Vagina (tissue), 2 donors: Measurements from ENCODE around the gene PDE10A. TPM values are rescaled to one million over a fixed set of nuclear protein-coding genes. Genes with fewer than 3 reads are reported as not detected.
"Not testable (repeated sequence)": the region's sequence is repeated elsewhere in the genome, so short reads cannot be mapped to it uniquely, and the experiment has no call there.

Experiments
- DNase-seq, 2 donors: peaks; one replicate each; pipeline ENCODE4 v3.0.0-alpha.2; 2017; ENCODE audit errors: extremely low spot score in 2 of 2
- H3K27ac ChIP-seq: fragments of 200-600 bp; sonication (generic); one replicate; pipeline ENCODE4 v1.5.1; 2019
- H3K27me3 ChIP-seq: fragments of 200-600 bp; sonication (generic); one replicate; pipeline ENCODE4 v1.5.1; 2019
- H3K36me3 ChIP-seq, 2 donors: fragments of 200-600 bp; sonication (generic); one replicate each; pipeline ENCODE4 v1.5.1; 2017 to 2019
- H3K4me1 ChIP-seq: fragments of 200-600 bp; sonication (generic); one replicate; pipeline ENCODE4 v1.5.1; 2019
- H3K4me3 ChIP-seq, 2 donors: fragments of 200-600 bp; sonication (generic); 1 replicate in 1 of 2; 2 replicates in 1 of 2; pipeline ENCODE4 v1.5.1; 2016 to 2019
- H3K9me3 ChIP-seq: fragments of 200-600 bp; sonication (generic); one replicate; pipeline ENCODE4 v1.5.1; 2019
- POLR2A ChIP-seq, 2 donors: fragments of 450-650 bp; IDR thresholded peaks; one replicate each; pipeline ENCODE4 v1.6.1; 2017; ENCODE audit warnings: antibody characterized with exemption in 2 of 2, mild to moderate bottlenecking in 2 of 2, moderate library complexity in 2 of 2
- POLR2AphosphoS5 ChIP-seq, 2 donors: sonication (generic); formaldehyde crosslinking; IDR thresholded peaks; one replicate each; pipeline ENCODE4 v1.9.0; 2017; ENCODE audit warnings: antibody characterized with exemption in 2 of 2, mild to moderate bottlenecking in 2 of 2, low read depth in 1 of 2; ENCODE audit not compliant: insufficient read depth in 1 of 2
- intact Hi-C: fragments of 100-400 bp; cut with DNase I; formaldehyde crosslinking; loops from one replicate; pipeline ENCODE4 v1.15.1; 2023
- total RNA-seq: library from RNA; depleted of rRNA; stranded (reverse); fragments of >200 nt; gene quantifications from one replicate; pipeline ENCODE4 v1.2.3, GENCODE V29; 2016
- TF ChIP-seq, protein P1 (sequence below), 3 experiments: fragments of 450-650 bp in 2 of 3; fragments of 200-600 bp in 1 of 3; sonication (generic) in 1 of 3; IDR thresholded peaks; one replicate each; pipeline ENCODE4 v1.5.1; 2017 to 2019; ENCODE audit warnings: antibody characterized with exemption in 3 of 3, mild to moderate bottlenecking in 2 of 3, moderate library complexity in 2 of 3

The PDE10A gene
- total RNA-seq, 1 donor from 2014 or later: 15.0 TPM

DNA sequence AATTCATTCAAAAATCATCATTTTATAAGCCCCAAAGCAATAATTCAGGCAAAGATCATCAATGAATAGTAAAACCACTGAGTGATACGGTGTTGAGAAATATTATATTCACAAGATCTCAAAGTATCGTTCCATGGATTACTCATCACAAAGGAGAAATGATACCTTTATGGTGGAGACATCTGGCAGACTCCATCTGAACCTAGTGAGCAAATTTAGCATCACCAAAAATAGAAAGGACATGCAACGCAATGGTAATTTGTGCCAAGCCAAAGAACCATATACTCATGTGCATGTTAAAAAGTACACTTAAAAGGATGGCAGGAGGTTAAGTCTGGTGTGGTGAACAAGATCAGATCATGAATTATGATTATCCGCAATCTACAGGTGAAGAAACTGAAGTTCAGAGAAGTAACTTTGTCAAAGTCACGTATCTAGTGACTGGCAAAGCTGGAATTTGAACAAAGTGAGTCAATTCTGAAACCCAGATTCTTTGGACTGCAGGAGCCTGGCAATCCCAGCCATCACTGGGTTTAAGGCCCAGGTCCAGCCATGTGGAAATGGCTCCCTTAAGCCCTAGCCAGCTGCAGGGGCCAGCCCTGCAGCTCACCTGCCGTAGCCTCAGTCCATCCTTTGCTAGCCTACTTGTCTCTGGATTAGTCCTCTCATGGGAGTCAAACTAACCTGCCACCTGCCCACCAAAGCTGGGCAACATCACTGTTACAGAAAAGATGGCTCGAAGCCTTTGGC lies 68.3 kb downstream of the PDE10A start:
- no peak overlapping the region for H3K27ac ChIP-seq
- no peak for DNase-seq
- no peaks in the 10 kb centered on the region for H3K27me3 ChIP-seq
- no peak overlapping the region for H3K4me3 ChIP-seq
- no peak for TF ChIP-seq POLR2A (IDR thresholded peaks at IDR 0.05)
- TF ChIP-seq POLR2AphosphoS5 (IDR thresholded peaks at IDR 0.05; ENCODE audit: insufficient read depth in 1 of 2, low read depth in 1 of 2): no peak
- TF ChIP-seq, protein P1, sequence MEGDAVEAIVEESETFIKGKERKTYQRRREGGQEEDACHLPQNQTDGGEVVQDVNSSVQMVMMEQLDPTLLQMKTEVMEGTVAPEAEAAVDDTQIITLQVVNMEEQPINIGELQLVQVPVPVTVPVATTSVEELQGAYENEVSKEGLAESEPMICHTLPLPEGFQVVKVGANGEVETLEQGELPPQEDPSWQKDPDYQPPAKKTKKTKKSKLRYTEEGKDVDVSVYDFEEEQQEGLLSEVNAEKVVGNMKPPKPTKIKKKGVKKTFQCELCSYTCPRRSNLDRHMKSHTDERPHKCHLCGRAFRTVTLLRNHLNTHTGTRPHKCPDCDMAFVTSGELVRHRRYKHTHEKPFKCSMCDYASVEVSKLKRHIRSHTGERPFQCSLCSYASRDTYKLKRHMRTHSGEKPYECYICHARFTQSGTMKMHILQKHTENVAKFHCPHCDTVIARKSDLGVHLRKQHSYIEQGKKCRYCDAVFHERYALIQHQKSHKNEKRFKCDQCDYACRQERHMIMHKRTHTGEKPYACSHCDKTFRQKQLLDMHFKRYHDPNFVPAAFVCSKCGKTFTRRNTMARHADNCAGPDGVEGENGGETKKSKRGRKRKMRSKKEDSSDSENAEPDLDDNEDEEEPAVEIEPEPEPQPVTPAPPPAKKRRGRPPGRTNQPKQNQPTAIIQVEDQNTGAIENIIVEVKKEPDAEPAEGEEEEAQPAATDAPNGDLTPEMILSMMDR (IDR thresholded peaks at IDR 0.05): no peak
- H3K36me3 ChIP-seq: no peaks in the 10 kb centered on the region
- no peaks in the 10 kb centered on the region for H3K4me1 ChIP-seq
- intact Hi-C loops: no loop called here
- H3K9me3 ChIP-seq: no peaks in the 10 kb centered on the region

DNA sequence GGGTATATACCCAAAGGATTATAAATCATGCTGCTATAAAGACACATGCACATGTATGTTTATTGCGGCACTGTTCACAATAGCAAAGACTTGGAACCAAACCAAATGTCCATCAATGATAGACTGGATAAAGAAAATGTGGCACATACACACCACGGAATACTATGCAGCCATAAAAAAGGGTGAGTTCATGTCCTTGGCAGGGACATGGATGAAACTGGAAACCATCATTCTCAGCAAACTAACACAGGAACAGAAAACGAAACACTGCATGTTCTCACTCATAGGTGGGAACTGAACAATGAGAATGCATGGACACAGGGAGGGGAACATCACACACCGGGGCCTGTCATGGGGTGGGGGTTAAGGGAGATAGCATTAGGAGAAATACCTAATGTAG lies 70.1 kb downstream of the PDE10A start:
- DNase-seq, H3K4me1 ChIP-seq, H3K36me3 ChIP-seq, intact Hi-C loops, H3K9me3 ChIP-seq, H3K27ac ChIP-seq, H3K27me3 ChIP-seq, H3K4me3 ChIP-seq: not testable (repeated sequence)

DNA sequence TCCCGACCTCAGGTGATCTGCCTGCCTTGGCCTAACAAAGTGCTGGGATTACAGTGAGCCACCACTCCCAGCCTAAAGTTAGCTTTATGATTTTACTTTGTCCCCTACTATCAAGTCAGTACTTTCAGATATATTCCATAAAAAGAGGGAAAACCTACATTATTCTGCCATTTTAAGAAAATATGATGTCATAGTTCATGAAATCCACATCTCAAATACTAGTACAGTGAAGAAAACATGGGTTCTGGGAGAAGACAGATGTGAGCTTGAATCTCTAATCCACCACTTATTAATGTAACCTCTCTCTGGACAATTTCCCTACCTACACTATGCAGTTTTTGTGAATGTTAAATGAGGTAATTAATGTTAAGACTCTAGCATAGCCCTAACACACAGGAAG lies 74.5 kb downstream of the PDE10A start:
- no peak for TF ChIP-seq POLR2A (IDR thresholded peaks at IDR 0.05)
- TF ChIP-seq, protein P1 (IDR thresholded peaks at IDR 0.05): no peak
- Histone ChIP-seq H3K27me3 (no peaks in the 10 kb centered on the region), H3K4me1 (no peaks in the 10 kb centered on the region), H3K27ac (no peak overlapping the region), H3K36me3 (no peaks in the 10 kb centered on the region), H3K4me3 (no peak overlapping the region), H3K9me3 (no peaks in the 10 kb centered on the region)
- no peak for DNase-seq
- intact Hi-C loops: no loop called here

DNA sequence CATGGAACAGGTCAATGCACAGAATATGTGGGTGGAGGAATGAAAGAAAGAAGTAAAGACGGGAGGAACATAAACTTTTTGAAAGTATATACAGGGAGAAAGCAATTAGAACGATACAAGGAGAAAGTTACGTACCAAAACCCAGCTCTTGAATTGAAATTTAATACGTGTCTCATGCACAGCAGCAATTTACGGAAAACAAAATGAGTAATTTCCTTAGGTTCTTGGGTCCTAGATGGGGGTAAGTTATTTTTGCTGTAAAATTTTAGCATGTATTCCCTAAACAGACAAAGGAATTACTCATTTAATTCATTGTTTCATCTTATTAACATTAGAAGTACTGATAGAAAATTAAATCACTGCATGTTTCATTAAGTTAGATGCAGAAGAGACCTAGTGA lies 75.8 kb downstream of the PDE10A start:
- Histone ChIP-seq H3K27me3 (no peaks in the 10 kb centered on the region), H3K27ac (no peak overlapping the region), H3K4me3 (no peak overlapping the region), H3K4me1 (no peaks in the 10 kb centered on the region), H3K36me3 (no peaks in the 10 kb centered on the region), H3K9me3 (no peaks in the 10 kb centered on the region)
- TF ChIP-seq POLR2A (IDR thresholded peaks at IDR 0.05) (no peak), POLR2AphosphoS5 (IDR thresholded peaks at IDR 0.05; ENCODE audit: insufficient read depth in 1 of 2, low read depth in 1 of 2) (no peak)
- TF ChIP-seq, protein P1 (IDR thresholded peaks at IDR 0.05): no peak
- no peak for DNase-seq
- intact Hi-C loops: no loop called here

DNA sequence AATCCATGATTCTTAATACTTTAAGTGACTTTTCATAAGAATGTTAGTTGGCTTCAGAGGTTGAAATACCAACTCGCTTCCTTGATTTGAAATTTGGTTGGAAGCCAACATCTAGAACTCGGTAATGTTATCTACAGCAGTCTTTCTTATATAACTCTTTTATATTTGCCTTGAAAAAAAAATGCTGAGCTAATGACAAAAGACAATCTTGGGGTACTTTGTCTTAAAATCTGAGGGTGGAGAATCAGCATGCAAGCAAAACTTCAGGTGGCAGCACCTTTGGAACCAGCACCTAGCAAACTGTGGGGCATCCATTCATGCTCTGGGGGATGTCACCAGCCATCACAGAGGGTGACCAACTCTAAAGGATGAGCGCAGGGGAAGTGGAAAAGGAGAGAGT lies 76.3 kb downstream of the PDE10A start:
- no peak for DNase-seq
- Histone ChIP-seq H3K4me1 (no peaks in the 10 kb centered on the region), H3K27me3 (no peaks in the 10 kb centered on the region), H3K9me3 (no peaks in the 10 kb centered on the region), H3K27ac (no peak overlapping the region), H3K4me3 (no peak overlapping the region), H3K36me3 (no peaks in the 10 kb centered on the region)
- intact Hi-C loops: no loop called here
- TF ChIP-seq POLR2AphosphoS5 (IDR thresholded peaks at IDR 0.05; ENCODE audit: insufficient read depth in 1 of 2, low read depth in 1 of 2) (no peak), POLR2A (IDR thresholded peaks at IDR 0.05) (no peak)

DNA sequence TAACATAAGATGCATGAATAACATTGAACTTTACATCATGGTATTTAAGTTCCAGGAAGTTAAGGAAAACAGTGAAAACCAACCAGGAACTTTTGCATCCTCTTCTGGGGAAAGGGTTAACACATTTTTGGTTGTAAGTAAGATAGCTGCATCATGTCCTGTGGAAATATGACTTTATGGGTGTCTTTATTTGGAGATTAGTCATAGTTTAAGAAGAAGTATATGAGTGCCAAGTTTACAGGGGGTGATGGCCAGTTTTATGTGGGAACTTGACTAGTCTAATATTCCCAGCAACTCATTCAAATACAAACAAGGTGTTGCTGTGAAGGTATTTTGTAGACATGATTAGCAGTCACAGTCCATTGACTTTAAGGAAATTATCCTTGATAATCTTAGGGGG lies 78.0 kb downstream of the PDE10A start:
- intact Hi-C loops: no loop called here
- no peak for TF ChIP-seq POLR2A (IDR thresholded peaks at IDR 0.05)
- TF ChIP-seq POLR2AphosphoS5 (IDR thresholded peaks at IDR 0.05; ENCODE audit: insufficient read depth in 1 of 2, low read depth in 1 of 2): no peak
- TF ChIP-seq, protein P1 (IDR thresholded peaks at IDR 0.05): no peak
- H3K9me3 ChIP-seq: no peaks in the 10 kb centered on the region
- DNase-seq: no peak
- H3K4me3 ChIP-seq: no peak overlapping the region
- no peaks in the 10 kb centered on the region for H3K27me3 ChIP-seq
- no peaks in the 10 kb centered on the region for H3K36me3 ChIP-seq
- no peak overlapping the region for H3K27ac ChIP-seq
- H3K4me1 ChIP-seq: no peaks in the 10 kb centered on the region
